Measurements from ENCODE around the gene EPHA1. TPM values are rescaled to one million over a fixed set of nuclear protein-coding genes. Genes with fewer than 3 reads are reported as not detected.

Gene EPHA1
- total and polyA plus RNA-seq, 2 donors (not counting 3 experiments of a cell fraction or from before 2014, with no cell fraction given): 0.07 TPM; not detected in 1

DNA sequence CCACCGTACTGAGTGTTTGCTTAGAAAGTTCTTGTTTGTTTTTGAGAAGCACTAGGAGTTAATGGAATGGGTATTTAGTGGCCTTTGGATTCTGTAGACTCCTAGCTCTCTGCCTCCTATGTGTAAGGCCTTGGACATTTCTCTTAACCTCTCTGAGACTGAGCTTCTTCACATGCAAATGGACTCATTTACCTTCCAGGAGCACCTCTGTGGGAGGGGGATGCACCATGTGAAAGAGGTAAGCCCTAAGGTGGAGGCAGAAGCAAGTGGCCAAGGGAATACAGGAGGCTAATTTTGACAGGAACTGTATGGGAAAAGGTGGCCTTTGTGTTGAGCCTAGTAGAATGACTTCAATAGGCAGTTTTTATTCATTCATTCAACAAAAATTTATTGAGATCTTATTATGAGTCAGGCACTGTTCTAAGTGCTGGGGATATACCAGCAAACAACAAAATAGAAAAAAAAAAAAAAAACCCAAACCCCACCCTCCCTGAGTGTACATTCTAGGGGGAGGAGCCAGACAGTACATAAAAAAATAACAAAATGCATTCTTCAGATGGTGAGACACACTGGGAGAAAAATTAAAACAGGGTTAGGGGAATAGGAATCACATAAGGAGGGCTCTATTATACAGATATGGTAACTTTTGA lies 9.2 kb upstream of the EPHA1 start:
- H2AFZ ChIP-seq (ENCODE audit: low read depth, low read length): peak overlapping the region; percentile 50
- no peaks in the 10 kb centered on the region for H3K79me2 ChIP-seq (ENCODE audit: control insufficient read depth, insufficient read depth, low read length)
- ChIA-PET POLR2A (interaction anchor here (1.1 kb wide), 1 partner anchor 34 kb away, joined by 3 read pairs; no protein-coding TSS in a partner anchor), CTCF (interaction anchor here (0.8 to 4.3 kb wide), 16 partner anchors 9 to 203 kb away, joined by 3 to 52 read pairs (median 4); no protein-coding TSS in a partner anchor)
- H3K4me3 ChIP-seq (replicated peaks in 1 of 3; ENCODE audit: insufficient read depth in 1 of 3, low read depth in 1 of 3, low read length in 3 of 3): no peak overlapping the region
- dilution Hi-C loops (cut with MboI; ENCODE audit: extremely low pct_ligation_motif_present, low sequenced_read_pairs): no loop called here
- no peak overlapping the region for H3K9ac ChIP-seq (replicated peaks; ENCODE audit: extremely low read depth, insufficient read depth, low read length)
- peaks cover 9% of the 10 kb centered on the region for H3K4me1 ChIP-seq (ENCODE audit: control insufficient read depth, extremely low read depth, insufficient read depth, low read length)
- no peaks in the 10 kb centered on the region for H3K36me3 ChIP-seq (ENCODE audit: control insufficient read depth in 2 of 2, extremely low read depth in 1 of 2, insufficient read depth in 2 of 2, low read length in 2 of 2)
- H3K9me3 ChIP-seq (replicated peaks; ENCODE audit: control insufficient read depth, insufficient read depth, low read length): no peaks in the 10 kb centered on the region
- DNase-seq (ENCODE audit: low read depth, low spot score) (no peak), FAIRE-seq (no peak)
- TF ChIP-seq FOS (IDR thresholded peaks at IDR 0.05; ENCODE audit: borderline replicate concordance, insufficient read depth, low read length) (peak; percentile 15), POLR2AphosphoS5 (IDR thresholded peaks at IDR 0.05; ENCODE audit: insufficient read depth, low read depth, low read length) (no peak)
- no peak overlapping the region for H3K4me2 ChIP-seq (ENCODE audit: insufficient read depth, low read length)
- no peaks in the 10 kb centered on the region for H3K9me1 ChIP-seq (replicated peaks; ENCODE audit: control insufficient read depth, extremely low read depth, insufficient read depth, low read length)
- BruUV-seq (replicated peaks): no TSS peak
- no peaks in the 10 kb centered on the region for H4K20me1 ChIP-seq (replicated peaks; ENCODE audit: control insufficient read depth, extremely low read depth, insufficient read depth, low read length)
- intact Hi-C loops (cut with micrococcal nuclease): loop anchor here (2.0 kb wide), 1 partner anchor 109 kb away; no protein-coding TSS in a partner anchor
- H3K27me3 ChIP-seq (ENCODE audit: control insufficient read depth in 2 of 2, insufficient read depth in 2 of 2, low read length in 2 of 2): no peaks in the 10 kb centered on the region
- H3K27ac ChIP-seq (ENCODE audit: insufficient read depth, low read depth, low read length): no peak overlapping the region

DNA sequence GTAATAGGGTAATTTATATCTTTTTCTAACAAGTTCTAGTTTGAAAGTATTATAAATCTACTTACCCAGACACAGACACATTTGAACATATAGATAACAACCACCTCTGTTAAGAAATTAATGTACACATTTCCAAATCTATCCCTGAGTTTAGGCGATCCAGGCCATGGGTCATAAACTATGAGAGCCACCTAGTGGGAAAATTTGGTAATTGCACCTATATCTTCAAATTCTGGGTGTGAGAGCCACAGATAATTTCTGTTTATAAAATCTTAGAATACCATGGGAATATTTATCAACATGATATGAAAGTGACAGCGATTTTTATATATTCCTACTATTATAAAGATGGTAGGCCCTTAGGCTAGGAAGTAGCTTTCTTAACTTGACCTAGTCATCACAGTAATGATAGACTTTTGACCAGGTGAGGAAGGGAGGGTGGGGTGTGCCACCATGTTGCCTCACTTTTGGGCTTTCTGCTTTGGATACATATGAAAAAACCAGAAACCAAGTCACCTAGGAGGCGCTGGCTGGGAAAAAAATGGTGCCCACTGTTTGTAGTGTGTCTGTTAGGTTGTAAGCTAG lies 8.0 kb upstream of the EPHA1 start:
- dilution Hi-C loops (cut with MboI; ENCODE audit: extremely low pct_ligation_motif_present, low sequenced_read_pairs) (no loop called here), intact Hi-C loops (cut with micrococcal nuclease) (loop anchor here (1.0 to 2.0 kb wide), 6 partner anchors 21 to 176 kb away; no protein-coding TSS in a partner anchor)
- Histone ChIP-seq H3K79me2 (ENCODE audit: control insufficient read depth, insufficient read depth, low read length) (no peaks in the 10 kb centered on the region), H3K4me1 (ENCODE audit: control insufficient read depth, extremely low read depth, insufficient read depth, low read length) (peaks cover 9% of the 10 kb centered on the region), H3K36me3 (ENCODE audit: control insufficient read depth in 2 of 2, extremely low read depth in 1 of 2, insufficient read depth in 2 of 2, low read length in 2 of 2) (no peaks in the 10 kb centered on the region), H4K20me1 (replicated peaks; ENCODE audit: control insufficient read depth, extremely low read depth, insufficient read depth, low read length) (no peaks in the 10 kb centered on the region), H3K9me1 (replicated peaks; ENCODE audit: control insufficient read depth, extremely low read depth, insufficient read depth, low read length) (no peaks in the 10 kb centered on the region), H3K9ac (replicated peaks; ENCODE audit: extremely low read depth, insufficient read depth, low read length) (no peak overlapping the region), H2AFZ (ENCODE audit: low read depth, low read length) (no peak overlapping the region), H3K4me2 (ENCODE audit: insufficient read depth, low read length) (no peak overlapping the region), H3K4me3 (replicated peaks in 1 of 3; ENCODE audit: insufficient read depth in 1 of 3, low read depth in 1 of 3, low read length in 3 of 3) (no peak overlapping the region), H3K9me3 (replicated peaks; ENCODE audit: control insufficient read depth, insufficient read depth, low read length) (no peaks in the 10 kb centered on the region), H3K27ac (ENCODE audit: insufficient read depth, low read depth, low read length) (no peak overlapping the region), H3K27me3 (ENCODE audit: control insufficient read depth in 2 of 2, insufficient read depth in 2 of 2, low read length in 2 of 2) (no peaks in the 10 kb centered on the region)
- FAIRE-seq: peak; percentile 67
- no TSS peak for BruUV-seq (replicated peaks)
- TF ChIP-seq, protein P1, sequence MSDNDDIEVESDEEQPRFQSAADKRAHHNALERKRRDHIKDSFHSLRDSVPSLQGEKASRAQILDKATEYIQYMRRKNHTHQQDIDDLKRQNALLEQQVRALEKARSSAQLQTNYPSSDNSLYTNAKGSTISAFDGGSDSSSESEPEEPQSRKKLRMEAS (IDR thresholded peaks at IDR 0.05; ENCODE audit: insufficient read depth, insufficient read length): no peak
- TF ChIP-seq POLR2A (IDR thresholded peaks at IDR 0.05; ENCODE audit: low read depth, low read length) (no peak), POLR2AphosphoS5 (IDR thresholded peaks at IDR 0.05; ENCODE audit: insufficient read depth, low read depth, low read length) (no peak), FOS (IDR thresholded peaks at IDR 0.05; ENCODE audit: borderline replicate concordance, insufficient read depth, low read length) (no peak), EZH2 (IDR thresholded peaks at IDR 0.05; ENCODE audit: borderline replicate concordance, low read depth, low read length, severe bottlenecking) (no peak), MYC (IDR thresholded peaks at IDR 0.05; ENCODE audit: low read depth, low read length) (no peak)
- TF ChIP-seq, protein P2, sequence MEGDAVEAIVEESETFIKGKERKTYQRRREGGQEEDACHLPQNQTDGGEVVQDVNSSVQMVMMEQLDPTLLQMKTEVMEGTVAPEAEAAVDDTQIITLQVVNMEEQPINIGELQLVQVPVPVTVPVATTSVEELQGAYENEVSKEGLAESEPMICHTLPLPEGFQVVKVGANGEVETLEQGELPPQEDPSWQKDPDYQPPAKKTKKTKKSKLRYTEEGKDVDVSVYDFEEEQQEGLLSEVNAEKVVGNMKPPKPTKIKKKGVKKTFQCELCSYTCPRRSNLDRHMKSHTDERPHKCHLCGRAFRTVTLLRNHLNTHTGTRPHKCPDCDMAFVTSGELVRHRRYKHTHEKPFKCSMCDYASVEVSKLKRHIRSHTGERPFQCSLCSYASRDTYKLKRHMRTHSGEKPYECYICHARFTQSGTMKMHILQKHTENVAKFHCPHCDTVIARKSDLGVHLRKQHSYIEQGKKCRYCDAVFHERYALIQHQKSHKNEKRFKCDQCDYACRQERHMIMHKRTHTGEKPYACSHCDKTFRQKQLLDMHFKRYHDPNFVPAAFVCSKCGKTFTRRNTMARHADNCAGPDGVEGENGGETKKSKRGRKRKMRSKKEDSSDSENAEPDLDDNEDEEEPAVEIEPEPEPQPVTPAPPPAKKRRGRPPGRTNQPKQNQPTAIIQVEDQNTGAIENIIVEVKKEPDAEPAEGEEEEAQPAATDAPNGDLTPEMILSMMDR (IDR thresholded peaks at IDR 0.05; ENCODE audit: extremely low read depth in 1 of 2, insufficient read depth in 1 of 2, low read depth in 1 of 2, low read length in 2 of 2): peak; percentile 41 to 59
- peak; percentile 56 for DNase-seq (ENCODE audit: low read depth, low spot score)
- CTCF ChIA-PET: interaction anchor here (0.6 to 4.3 kb wide), 37 partner anchors 10 to 320 kb away, joined by 3 to 52 read pairs (median 4); no protein-coding TSS in a partner anchor
- POLR2A ChIA-PET: interaction anchor here (1.1 kb wide), 1 partner anchor 32 kb away, joined by 3 read pairs; no protein-coding TSS in a partner anchor

Data from endothelial cell of umbilical vein (primary cell).